ENCODE measurements around the gene HSBP1L1.

HSBP1L1 gene

DNA sequence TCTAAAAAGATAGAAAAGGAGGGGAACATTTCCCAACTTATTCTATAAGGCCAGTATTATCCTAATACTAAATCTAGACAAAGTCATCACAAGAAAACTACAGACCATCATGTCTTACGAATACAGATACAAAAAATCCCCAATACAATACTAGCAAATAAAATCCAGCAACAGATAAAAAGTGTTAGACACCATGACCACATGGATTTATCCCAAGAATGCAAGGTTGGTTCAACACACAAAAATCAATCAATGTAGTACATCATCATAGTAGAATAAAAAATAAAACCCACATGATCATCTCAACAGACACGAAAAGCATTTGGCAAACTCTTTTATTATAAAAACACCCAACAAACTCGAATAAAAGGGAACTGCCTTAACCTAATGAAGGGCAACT is 31.5 kb upstream of the HSBP1L1 start:
- no peaks in the 10 kb centered on the region for H3K4me1 ChIP-seq (ENCODE audit: control insufficient read depth, insufficient read depth, low read length, poor library complexity, severe bottlenecking)
- H3K36me3 ChIP-seq (ENCODE audit: control insufficient read depth, insufficient read depth, low read length) = peaks cover 51% of the 10 kb centered on the region
- H3K9me3 ChIP-seq (ENCODE audit: control insufficient read depth, low read length) = peaks cover 28% of the 10 kb centered on the region

DNA sequence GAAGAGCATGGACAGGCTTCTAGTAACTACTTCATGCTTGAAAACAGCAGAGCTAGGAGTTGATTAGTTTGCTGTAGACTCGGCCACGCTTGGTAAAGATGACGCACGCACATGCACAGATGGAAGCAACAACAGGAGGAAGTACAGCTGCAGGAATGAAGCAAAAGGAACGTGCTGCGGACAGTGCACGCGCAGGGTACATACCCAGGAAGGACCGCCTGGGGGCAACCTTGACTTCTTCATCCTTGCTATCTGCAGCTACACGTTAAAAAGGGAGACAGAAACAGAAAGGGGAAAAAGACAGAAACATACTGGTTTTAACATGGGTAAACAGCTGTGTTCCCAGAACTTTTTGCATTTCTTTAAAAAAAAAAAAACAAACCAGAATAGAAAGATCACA is 30.7 kb upstream of the HSBP1L1 start:
- WGBS, 2 experiments (ENCODE audit: insufficient coverage in 2 of 2) = 72 to 79% methylated on average over 7 to 9 of the region's 10 CpGs
- H3K27ac ChIP-seq (ENCODE audit: low read depth, low read length, severe bottlenecking) = no peak overlapping the region
- H3K36me3 ChIP-seq (ENCODE audit: control insufficient read depth, insufficient read depth, low read length) = peaks cover 55% of the 10 kb centered on the region
- H3K9me3 ChIP-seq (ENCODE audit: control insufficient read depth, low read length) = peaks cover 28% of the 10 kb centered on the region
- H3K4me1 ChIP-seq (ENCODE audit: control insufficient read depth, insufficient read depth, low read length, poor library complexity, severe bottlenecking) = no peaks in the 10 kb centered on the region
- H3K4me3 ChIP-seq (ENCODE audit: extremely low read depth, insufficient read depth, low read length, poor library complexity, severe bottlenecking) = no peak overlapping the region

More for the DNA sequence above, 31.5 kb upstream of the HSBP1L1 start:
- Histone ChIP-seq H3K4me3 (ENCODE audit: extremely low read depth, insufficient read depth, low read length, poor library complexity, severe bottlenecking) (no peak overlapping the region), H3K27ac (ENCODE audit: low read depth, low read length, severe bottlenecking) (no peak overlapping the region)
- WGBS, 2 experiments (ENCODE audit: insufficient coverage in 2 of 2) = 83% methylated on average over 1 of the region's 3 CpGs; no CpG with 5 or more reads in 1 of the 2 experiments

DNA sequence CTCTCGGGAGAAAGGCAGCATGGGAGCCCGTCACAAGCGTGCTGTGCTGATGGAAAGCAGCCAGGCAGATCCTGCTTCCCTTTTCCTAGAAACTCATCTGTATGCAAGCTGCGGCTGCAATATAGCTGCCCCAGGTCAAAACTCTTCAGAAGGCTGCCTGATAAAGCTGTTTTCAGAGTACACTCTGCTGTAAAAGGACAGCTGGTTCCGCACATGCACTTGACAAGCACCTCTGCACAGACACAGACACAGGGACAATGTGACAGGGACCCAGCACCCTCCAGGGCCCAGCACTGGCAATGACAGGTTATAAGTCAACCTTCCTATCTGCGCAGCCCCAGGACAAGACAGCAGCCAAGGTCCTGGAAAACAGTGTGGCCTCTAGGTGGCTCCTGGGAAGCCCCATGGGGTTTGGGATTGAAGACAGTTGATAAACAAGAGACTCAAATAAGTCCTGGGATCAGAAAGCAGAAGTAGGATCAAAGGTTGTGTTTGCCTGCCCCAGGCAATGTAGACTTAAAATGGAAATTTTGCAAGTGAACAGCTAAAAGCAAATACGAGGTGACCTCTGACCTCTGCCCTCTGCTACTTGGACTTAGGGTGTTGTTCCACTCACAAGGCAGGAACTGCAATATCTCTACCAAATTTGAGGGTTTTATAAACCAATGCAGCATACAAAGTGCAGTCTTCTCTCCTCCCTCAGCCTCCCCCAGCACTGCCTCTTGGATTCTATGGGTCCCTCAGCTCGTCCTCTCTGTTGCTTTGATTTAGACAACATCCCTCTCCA is 29.9 kb upstream of the HSBP1L1 start:
- H3K36me3 ChIP-seq (ENCODE audit: control insufficient read depth, insufficient read depth, low read length) = peaks cover 48% of the 10 kb centered on the region
- no peaks in the 10 kb centered on the region for H3K4me1 ChIP-seq (ENCODE audit: control insufficient read depth, insufficient read depth, low read length, poor library complexity, severe bottlenecking)
- peaks cover 24% of the 10 kb centered on the region for H3K9me3 ChIP-seq (ENCODE audit: control insufficient read depth, low read length)
- 90 to 93% methylated on average over 7 to 8 of the region's 8 CpGs for WGBS, 2 experiments (ENCODE audit: insufficient coverage in 2 of 2)
- H3K4me3 ChIP-seq (ENCODE audit: extremely low read depth, insufficient read depth, low read length, poor library complexity, severe bottlenecking) = no peak overlapping the region
- H3K27ac ChIP-seq (ENCODE audit: low read depth, low read length, severe bottlenecking) = no peak overlapping the region

DNA sequence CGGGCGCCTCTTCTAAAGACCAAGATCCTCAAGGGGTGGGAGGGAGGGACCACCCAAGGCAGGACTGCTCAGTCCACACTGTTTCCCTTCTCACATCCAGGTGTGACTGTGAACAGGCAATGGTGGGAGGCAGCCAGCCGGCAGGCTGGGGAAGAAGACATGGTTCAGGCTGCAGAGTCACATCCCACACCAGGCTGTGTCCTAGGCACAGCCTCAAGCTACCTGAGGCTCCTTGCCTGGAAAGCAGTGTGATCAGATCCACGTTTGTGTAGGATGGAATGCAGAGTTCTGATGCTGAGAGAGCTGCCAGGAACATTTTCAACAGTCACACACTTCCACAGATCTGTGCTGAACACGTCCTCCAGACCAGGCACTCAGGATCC is 29.4 kb upstream of the HSBP1L1 start:
- no peak overlapping the region for H3K27ac ChIP-seq (ENCODE audit: low read depth, low read length, severe bottlenecking)
- H3K4me3 ChIP-seq (ENCODE audit: extremely low read depth, insufficient read depth, low read length, poor library complexity, severe bottlenecking) = no peak overlapping the region
- WGBS, 2 experiments (ENCODE audit: insufficient coverage in 2 of 2) = 76 to 89% methylated on average over 3 to 5 of the region's 5 CpGs
- H3K36me3 ChIP-seq (ENCODE audit: control insufficient read depth, insufficient read depth, low read length) = peaks cover 48% of the 10 kb centered on the region
- peaks cover 19% of the 10 kb centered on the region for H3K9me3 ChIP-seq (ENCODE audit: control insufficient read depth, low read length)
- no peaks in the 10 kb centered on the region for H3K4me1 ChIP-seq (ENCODE audit: control insufficient read depth, insufficient read depth, low read length, poor library complexity, severe bottlenecking)

DNA sequence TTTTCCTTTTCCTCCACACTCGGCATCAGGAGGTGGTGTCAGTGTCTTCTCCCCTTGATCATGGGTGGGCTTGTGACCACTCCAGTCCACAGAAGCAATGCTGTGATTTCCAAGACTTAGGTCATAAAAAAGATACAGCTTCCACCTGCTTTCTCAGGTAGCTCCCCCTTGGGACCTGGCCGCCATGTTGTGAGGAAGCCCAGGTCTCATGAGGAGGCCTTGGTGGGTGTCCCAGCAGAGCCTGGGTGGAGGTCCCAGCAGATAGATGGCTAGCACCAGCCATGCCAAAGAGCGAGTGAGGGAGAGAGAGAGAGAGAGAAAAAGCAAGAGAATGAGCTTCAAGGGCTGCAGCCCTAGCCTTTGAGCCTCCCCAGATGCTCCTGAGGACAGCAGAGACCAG is 28.9 kb upstream of the HSBP1L1 start:
- WGBS, 2 experiments (ENCODE audit: insufficient coverage in 2 of 2) = 90 to 93% methylated on average over 2 to 3 of the region's 3 CpGs
- H3K36me3 ChIP-seq (ENCODE audit: control insufficient read depth, insufficient read depth, low read length) = peaks cover 52% of the 10 kb centered on the region
- H3K9me3 ChIP-seq (ENCODE audit: control insufficient read depth, low read length) = peaks cover 15% of the 10 kb centered on the region
- no peak overlapping the region for H3K27ac ChIP-seq (ENCODE audit: low read depth, low read length, severe bottlenecking)
- no peaks in the 10 kb centered on the region for H3K4me1 ChIP-seq (ENCODE audit: control insufficient read depth, insufficient read depth, low read length, poor library complexity, severe bottlenecking)
- H3K4me3 ChIP-seq (ENCODE audit: extremely low read depth, insufficient read depth, low read length, poor library complexity, severe bottlenecking) = no peak overlapping the region

DNA sequence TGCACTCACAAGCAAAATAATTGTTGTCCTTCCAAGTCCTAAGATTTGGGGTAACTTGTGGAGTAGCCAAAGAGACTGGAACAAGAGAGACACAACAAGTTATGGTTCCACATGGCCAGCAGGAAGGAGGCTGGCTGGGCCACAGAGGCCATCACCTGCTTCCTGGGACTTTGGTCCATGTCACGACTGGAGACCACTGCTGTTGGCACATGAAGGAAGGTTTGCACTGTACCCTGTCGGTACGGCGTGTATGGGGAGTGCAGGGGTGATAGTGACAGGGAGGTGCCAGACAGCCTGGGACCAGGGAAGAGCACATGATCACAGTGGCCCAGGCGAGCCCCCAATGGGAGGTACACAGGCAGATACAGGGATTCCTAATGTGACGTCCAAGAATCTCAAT is 28.5 kb upstream of the HSBP1L1 start:
- Histone ChIP-seq H3K36me3 (ENCODE audit: control insufficient read depth, insufficient read depth, low read length) (peaks cover 56% of the 10 kb centered on the region), H3K27ac (ENCODE audit: low read depth, low read length, severe bottlenecking) (no peak overlapping the region), H3K9me3 (ENCODE audit: control insufficient read depth, low read length) (peaks cover 15% of the 10 kb centered on the region), H3K4me3 (ENCODE audit: extremely low read depth, insufficient read depth, low read length, poor library complexity, severe bottlenecking) (no peak overlapping the region), H3K4me1 (ENCODE audit: control insufficient read depth, insufficient read depth, low read length, poor library complexity, severe bottlenecking) (no peaks in the 10 kb centered on the region)
- WGBS, 2 experiments (ENCODE audit: insufficient coverage in 2 of 2) = 97 to 98% methylated on average over 6 of the region's 6 CpGs

DNA sequence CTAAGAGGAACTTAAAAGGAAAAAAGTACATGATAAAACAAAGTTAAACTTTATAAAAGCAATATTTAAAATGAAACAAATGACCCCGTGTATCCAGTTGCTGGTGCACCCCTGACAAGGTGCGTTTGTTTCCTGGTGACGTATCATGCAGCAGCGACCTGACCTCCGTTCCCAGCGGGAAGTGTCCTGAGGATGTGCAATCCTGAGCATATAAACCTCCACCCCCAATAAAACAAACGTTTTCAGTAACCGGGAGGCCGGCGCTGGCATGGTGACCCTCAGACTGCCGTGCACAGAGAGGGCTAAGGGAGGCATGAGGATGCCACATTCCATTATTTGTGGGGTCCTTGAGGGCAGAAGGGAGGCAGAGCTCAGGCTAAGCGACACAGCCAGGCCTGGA is 27.8 kb upstream of the HSBP1L1 start:
- whole genome bisulfite sequencing, 2 experiments (ENCODE audit: insufficient coverage in 2 of 2) = 94 to 100% methylated on average over 4 to 6 of the region's 12 CpGs
- no peak overlapping the region for H3K4me3 ChIP-seq (ENCODE audit: extremely low read depth, insufficient read depth, low read length, poor library complexity, severe bottlenecking)
- H3K27ac ChIP-seq (ENCODE audit: low read depth, low read length, severe bottlenecking) = no peak overlapping the region
- peaks cover 58% of the 10 kb centered on the region for H3K36me3 ChIP-seq (ENCODE audit: control insufficient read depth, insufficient read depth, low read length)
- peaks cover 8% of the 10 kb centered on the region for H3K9me3 ChIP-seq (ENCODE audit: control insufficient read depth, low read length)
- no peaks in the 10 kb centered on the region for H3K4me1 ChIP-seq (ENCODE audit: control insufficient read depth, insufficient read depth, low read length, poor library complexity, severe bottlenecking)

DNA sequence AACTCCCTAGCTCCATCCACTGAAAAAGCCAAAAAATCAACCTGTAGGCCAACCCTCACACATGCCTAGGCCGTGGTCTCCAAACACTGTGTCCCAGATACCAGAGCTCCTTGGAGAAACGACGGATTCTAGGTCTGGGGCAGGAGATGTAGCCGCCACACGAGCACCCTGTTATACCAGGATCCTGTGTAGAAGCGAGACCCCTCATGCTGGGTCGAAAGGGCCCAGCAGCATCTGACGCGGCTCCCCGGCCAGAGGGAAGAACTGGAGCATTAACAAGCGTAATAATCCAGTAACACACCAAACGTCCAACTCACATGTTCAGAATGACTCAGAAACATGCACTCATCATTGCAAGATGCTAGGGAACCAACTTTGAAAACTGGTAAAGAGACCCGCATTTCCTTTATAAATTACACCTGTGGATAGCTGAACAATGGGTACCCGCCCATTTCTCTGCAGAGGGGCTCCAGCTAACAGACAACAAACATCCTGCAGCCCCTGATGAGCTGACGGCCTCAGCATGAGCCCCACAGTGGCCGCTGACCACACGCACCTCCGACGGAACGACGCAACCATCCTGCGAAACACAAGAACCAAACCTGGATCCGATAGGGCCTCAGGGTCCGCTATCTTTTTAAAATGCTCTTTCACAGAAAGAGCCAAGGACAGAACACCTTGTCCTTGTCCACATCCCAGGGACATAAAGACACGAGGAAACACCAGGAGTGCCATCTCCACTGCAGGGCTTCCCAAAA is 27.2 kb upstream of the HSBP1L1 start:
- WGBS, 2 experiments (ENCODE audit: insufficient coverage in 2 of 2) = 91 to 94% methylated on average over 22 to 25 of the region's 25 CpGs
- H3K27ac ChIP-seq (ENCODE audit: low read depth, low read length, severe bottlenecking) = no peak overlapping the region
- H3K4me1 ChIP-seq (ENCODE audit: control insufficient read depth, insufficient read depth, low read length, poor library complexity, severe bottlenecking) = no peaks in the 10 kb centered on the region
- no peak overlapping the region for H3K4me3 ChIP-seq (ENCODE audit: extremely low read depth, insufficient read depth, low read length, poor library complexity, severe bottlenecking)
- peaks cover 8% of the 10 kb centered on the region for H3K9me3 ChIP-seq (ENCODE audit: control insufficient read depth, low read length)
- H3K36me3 ChIP-seq (ENCODE audit: control insufficient read depth, insufficient read depth, low read length) = peaks cover 63% of the 10 kb centered on the region

DNA sequence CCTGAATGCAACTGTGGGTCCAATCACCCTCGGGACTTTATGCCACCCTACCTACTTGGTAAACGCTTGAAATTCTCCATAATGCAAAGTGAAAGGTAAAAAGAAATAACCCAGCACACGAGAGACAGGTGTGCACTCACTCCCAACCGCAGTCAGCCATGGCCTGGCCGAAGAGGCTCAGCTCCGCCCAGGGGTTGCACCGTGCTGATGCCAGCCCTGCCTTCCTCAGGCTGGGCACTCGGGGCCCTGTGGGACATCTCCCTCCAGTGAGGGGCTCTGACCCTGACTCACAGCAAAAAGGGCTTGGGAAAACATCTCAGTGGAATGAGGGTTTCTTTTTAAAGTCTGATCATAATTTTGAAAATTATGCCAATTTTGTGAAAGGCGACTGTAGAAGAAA is 26.2 kb upstream of the HSBP1L1 start:
- WGBS, 2 experiments (ENCODE audit: insufficient coverage in 2 of 2) = 93 to 98% methylated on average over 9 of the region's 9 CpGs
- Histone ChIP-seq H3K9me3 (ENCODE audit: control insufficient read depth, low read length) (peaks cover 8% of the 10 kb centered on the region), H3K4me1 (ENCODE audit: control insufficient read depth, insufficient read depth, low read length, poor library complexity, severe bottlenecking) (no peaks in the 10 kb centered on the region), H3K36me3 (ENCODE audit: control insufficient read depth, insufficient read depth, low read length) (peaks cover 70% of the 10 kb centered on the region), H3K4me3 (ENCODE audit: extremely low read depth, insufficient read depth, low read length, poor library complexity, severe bottlenecking) (no peak overlapping the region), H3K27ac (ENCODE audit: low read depth, low read length, severe bottlenecking) (no peak overlapping the region)

DNA sequence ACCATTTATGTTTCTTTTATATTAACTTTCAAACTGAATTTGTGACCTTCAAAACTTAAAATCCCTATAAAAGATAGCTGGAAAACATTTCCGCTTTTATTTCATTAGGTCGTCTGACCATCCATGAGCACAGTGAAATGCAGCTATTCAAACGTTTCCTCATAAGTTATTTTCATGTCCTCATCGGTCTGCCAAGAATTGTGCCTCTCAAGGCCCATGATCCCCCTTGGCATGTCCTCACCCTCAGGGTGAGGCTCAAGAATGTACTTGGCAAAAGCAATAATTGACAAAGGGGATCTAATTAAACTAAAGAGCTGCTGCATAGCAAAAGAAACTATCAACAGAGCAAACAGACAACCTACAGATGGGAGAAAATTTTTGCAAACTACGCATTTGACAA is 25.3 kb upstream of the HSBP1L1 start:
- Histone ChIP-seq H3K4me1 (ENCODE audit: control insufficient read depth, insufficient read depth, low read length, poor library complexity, severe bottlenecking) (no peaks in the 10 kb centered on the region), H3K9me3 (ENCODE audit: control insufficient read depth, low read length) (peaks cover 8% of the 10 kb centered on the region), H3K4me3 (ENCODE audit: extremely low read depth, insufficient read depth, low read length, poor library complexity, severe bottlenecking) (no peak overlapping the region), H3K27ac (ENCODE audit: low read depth, low read length, severe bottlenecking) (no peak overlapping the region), H3K36me3 (ENCODE audit: control insufficient read depth, insufficient read depth, low read length) (peaks cover 69% of the 10 kb centered on the region)
- WGBS, 2 experiments (ENCODE audit: insufficient coverage in 2 of 2) = 94 to 100% methylated on average over 3 to 4 of the region's 5 CpGs

Data from mesodermal cell (in vitro differentiated cells).